ENCODE data around the gene IGFL3. TPM values are rescaled to one million over a fixed set of nuclear protein-coding genes. Genes with fewer than 3 reads are reported as not detected.

The IGFL3 gene
- total RNA-seq = not detected

GRCh38 chr19:46124638-46125115, at the start of gene IGFL3:
Gene IGFL3, minus strand, starts transcription at chr19:46124688. Its CDS starts 39 bp downstream, at chr19:46124649.

GRCh38 chr19:46147791-46148288, 23.4 kb upstream of the IGFL3 start, which contains the start of gene IGFL2:
Gene IGFL2, plus strand, starts transcription at chr19:46148238. Its CDS starts 41 bp downstream, at chr19:46148279.

Other genes with a start within 250 kb of the IGFL3 start
- gene IRF2BP1, start 238.5 kb downstream of the IGFL3 start, total RNA-seq = 28.4 TPM
- 1.4 TPM for gene MYPOP, start 222.1 kb downstream of the IGFL3 start, total RNA-seq
- not detected for gene NANOS2, start 209.9 kb downstream of the IGFL3 start, total RNA-seq
- 15.9 TPM for gene NOVA2, start 150.8 kb downstream of the IGFL3 start, total RNA-seq
- gene CCDC61, start 129.2 kb downstream of the IGFL3 start, total RNA-seq = 6.7 TPM
- not detected for gene PGLYRP1, start 101.6 kb downstream of the IGFL3 start, total RNA-seq
- gene IGFL4, start 83.7 kb downstream of the IGFL3 start, total RNA-seq = 3.9 TPM
- 0.92 TPM for gene IGFL2, start 23.6 kb upstream of the IGFL3 start, total RNA-seq
- not detected for gene IGFL1, start 105.1 kb upstream of the IGFL3 start, total RNA-seq
- gene HIF3A, start 172.4 kb upstream of the IGFL3 start, total RNA-seq = 8.8 TPM
- gene PPP5C, start 222.4 kb upstream of the IGFL3 start, total RNA-seq = 69.7 TPM